Activated CD8-positive, alpha-beta memory T cell treated with anti-CD3 and anti-CD28 coated beads, Interleukin-2, amount 50 U/mL, for 24 hours (primary cell): ENCODE data around the gene TMPRSS6.

Source experiments
- DNase-seq: peaks from one replicate; pipeline ENCODE4 v3.0.0-alpha.2; 2020; ENCODE audit errors: extremely low read depth

TMPRSS6 gene

GRCh38 chr22:37065961-37066360, 43.6 kb downstream of the TMPRSS6 start:
- DNase-seq: no peak

- DNase-seq: no peak
Measured at GRCh38 chr22:37065180-37065579, 44.3 kb downstream of the TMPRSS6 start.

GRCh38 chr22:37064553-37064952, 45.0 kb downstream of the TMPRSS6 start:
- DNase-seq: no peak

GRCh38 chr22:37063431-37064420, 45.8 kb downstream of the TMPRSS6 start:
- no peak for DNase-seq

- no peak for DNase-seq
Measured at GRCh38 chr22:37062702-37063381, 46.7 kb downstream of the TMPRSS6 start.

GRCh38 chr22:37062376-37062675, 47.2 kb downstream of the TMPRSS6 start:
- DNase-seq: no peak

- DNase-seq: no peak
Measured at GRCh38 chr22:37061611-37062375, 47.7 kb downstream of the TMPRSS6 start.

- no peak for DNase-seq
Measured at GRCh38 chr22:37060801-37061610, 48.5 kb downstream of the TMPRSS6 start.

GRCh38 chr22:37059876-37060449, 49.5 kb downstream of the TMPRSS6 start:
- no peak for DNase-seq

- no peak for DNase-seq
Measured at GRCh38 chr22:37058917-37059701, 50.4 kb downstream of the TMPRSS6 start.

GRCh38 chr22:37057796-37058510, 51.6 kb downstream of the TMPRSS6 start:
- DNase-seq: no peak

- no peak for DNase-seq
Measured at GRCh38 chr22:37057226-37057625, 52.3 kb downstream of the TMPRSS6 start.

GRCh38 chr22:37056246-37056645, 53.3 kb downstream of the TMPRSS6 start:
- no peak for DNase-seq

- DNase-seq: no peak
Measured at GRCh38 chr22:37054600-37055365, 54.7 kb downstream of the TMPRSS6 start.

- no peak for DNase-seq
Measured at GRCh38 chr22:37054056-37054395, 55.5 kb downstream of the TMPRSS6 start.

- DNase-seq: no peak
Measured at GRCh38 chr22:37053310-37054055, 56.0 kb downstream of the TMPRSS6 start.

- DNase-seq: no peak
Measured at GRCh38 chr22:37052386-37053309, 56.9 kb downstream of the TMPRSS6 start.
